NCI-H187 (cell line): ENCODE measurements around the gene FRMD1.

ENCODE experiments used
- DNase-seq, 2 experiments: peaks; one replicate each; lab custom pipeline; 2025; lab: John Stamatoyannopoulos, UW

The FRMD1 gene

GRCh38 chr6:168005796-168006195, 73.2 kb downstream of the FRMD1 start:
- DNase-seq: no peak

- DNase-seq: no peak
Measured at GRCh38 chr6:168004945-168005344, 74.1 kb downstream of the FRMD1 start.

GRCh38 chr6:168004023-168004422, 75.0 kb downstream of the FRMD1 start:
- no peak for DNase-seq
